ENCODE results near the gene PPM1F. TPM values are rescaled to one million over a fixed set of nuclear protein-coding genes. Genes with fewer than 3 reads are reported as not detected.

Gene PPM1F
- total RNA-seq, 1 donor, result 90.8 TPM

GRCh38 chr22:21975854-21976345 lies 23.3 kb upstream of the PPM1F start:
- no peak for DNase-seq (ENCODE audit: low read depth in 2 of 3, low spot score in 2 of 3)

- DNase-seq (ENCODE audit: low read depth in 2 of 3, low spot score in 2 of 3), result no peak
Observed at GRCh38 chr22:21975273-21975672, 22.6 kb upstream of the PPM1F start.

GRCh38 chr22:21974058-21974649 lies 21.5 kb upstream of the PPM1F start:
- no peak for DNase-seq (ENCODE audit: low read depth in 2 of 3, low spot score in 2 of 3)

GRCh38 chr22:21972806-21973205 lies 20.2 kb upstream of the PPM1F start:
- DNase-seq (ENCODE audit: low read depth in 2 of 3, low spot score in 2 of 3), result no peak

- peak in 2 of 3 donors; percentile 64 to 76 for DNase-seq (ENCODE audit: low read depth in 2 of 3, low spot score in 2 of 3)
Observed at GRCh38 chr22:21972293-21972779, 19.7 kb upstream of the PPM1F start.

- DNase-seq (ENCODE audit: low read depth in 2 of 3, low spot score in 2 of 3), result no peak
Observed at GRCh38 chr22:21971858-21972275, 19.2 kb upstream of the PPM1F start.

- DNase-seq (ENCODE audit: low read depth in 2 of 3, low spot score in 2 of 3), result no peak
Observed at GRCh38 chr22:21970800-21971617, 18.4 kb upstream of the PPM1F start.

- no peak for DNase-seq (ENCODE audit: low read depth in 2 of 3, low spot score in 2 of 3)
Observed at GRCh38 chr22:21970037-21970799, 17.6 kb upstream of the PPM1F start.

- DNase-seq (ENCODE audit: low read depth in 2 of 3, low spot score in 2 of 3), result no peak
Observed at GRCh38 chr22:21968452-21969129, 15.9 kb upstream of the PPM1F start.

GRCh38 chr22:21967693-21968271 lies 15.1 kb upstream of the PPM1F start:
- no peak for DNase-seq (ENCODE audit: low read depth in 2 of 3, low spot score in 2 of 3)

GRCh38 chr22:21966643-21967516 lies 14.2 kb upstream of the PPM1F start:
- no peak for DNase-seq (ENCODE audit: low read depth in 2 of 3, low spot score in 2 of 3)

GRCh38 chr22:21965762-21966288 lies 13.2 kb upstream of the PPM1F start:
- no peak for DNase-seq (ENCODE audit: low read depth in 2 of 3, low spot score in 2 of 3)

- no peak for DNase-seq (ENCODE audit: low read depth in 2 of 3, low spot score in 2 of 3)
Observed at GRCh38 chr22:21964918-21965484, 12.4 kb upstream of the PPM1F start.

GRCh38 chr22:21964234-21964633 lies 11.6 kb upstream of the PPM1F start:
- no peak for DNase-seq (ENCODE audit: low read depth in 2 of 3, low spot score in 2 of 3)

GRCh38 chr22:21963790-21964211 lies 11.2 kb upstream of the PPM1F start:
- DNase-seq (ENCODE audit: low read depth in 2 of 3, low spot score in 2 of 3), result no peak

GRCh38 chr22:21963286-21963685 lies 10.6 kb upstream of the PPM1F start:
- DNase-seq (ENCODE audit: low read depth in 2 of 3, low spot score in 2 of 3), result no peak

- DNase-seq (ENCODE audit: low read depth in 2 of 3, low spot score in 2 of 3), result no peak
Observed at GRCh38 chr22:21962655-21962949, 10.0 kb upstream of the PPM1F start.

GRCh38 chr22:21961886-21962654 lies 9.4 kb upstream of the PPM1F start:
- no peak for DNase-seq (ENCODE audit: low read depth in 2 of 3, low spot score in 2 of 3)
